HepG2 (cell line): ENCODE measurements around the gene COL9A3. TPM values are rescaled to one million over a fixed set of nuclear protein-coding genes. Genes with fewer than 3 reads are reported as not detected.

Source experiments
- KIAA2018 ChIP-seq: sonication (generic); formaldehyde crosslinking; IDR thresholded peaks from 2 replicates; pipeline ENCODE4 v1.5.0; 2020; ENCODE audit warnings: mild to moderate bottlenecking, missing genetic modification reagents, borderline replicate concordance
- MXD1 ChIP-seq: sonication (generic); formaldehyde crosslinking; IDR thresholded peaks from 2 replicates; pipeline ENCODE4 v1.4.0; 2020; ENCODE audit warnings: mild to moderate bottlenecking, missing genetic modification reagents
- SP1 ChIP-seq, 2 experiments: fragments of 450-650 bp in 1 of 2; sonication (generic) in 1 of 2; formaldehyde crosslinking in 1 of 2; IDR thresholded peaks; 2 replicates each; pipeline versions ENCODE4 v1.4.0 to v1.6.1; 2016 to 2020; ENCODE audit warnings: missing genetic modification reagents in 1 of 2
- TBL1XR1 ChIP-seq: fragments of 150-350 bp; IDR thresholded peaks from 2 replicates; pipeline ENCODE4 v1.6.1; 2014; ENCODE audit warnings: borderline replicate concordance, low read length; ENCODE audit not compliant: partially characterized antibody
- ZBED4 ChIP-seq: sonication (generic); formaldehyde crosslinking; IDR thresholded peaks from 2 replicates; pipeline ENCODE4 v1.4.0; 2020; ENCODE audit warnings: missing genetic modification reagents, borderline replicate concordance
- ZNF276 ChIP-seq: sonication (generic); formaldehyde crosslinking; IDR thresholded peaks from 2 replicates; pipeline ENCODE4 v1.4.0; 2020; ENCODE audit warnings: mild to moderate bottlenecking, low read depth, missing genetic modification reagents
- ZNF605 ChIP-seq: sonication (generic); formaldehyde crosslinking; IDR thresholded peaks from 2 replicates; pipeline ENCODE4 v1.8.0; 2022; ENCODE audit warnings: mild to moderate bottlenecking, missing genetic modification reagents
- ZNF713 ChIP-seq: sonication (generic); formaldehyde crosslinking; IDR thresholded peaks from 2 replicates; pipeline ENCODE4 v1.4.0; 2020; ENCODE audit warnings: mild to moderate bottlenecking, missing genetic modification reagents
- ZNF766 ChIP-seq: sonication (generic); formaldehyde crosslinking; IDR thresholded peaks from 2 replicates; pipeline ENCODE4 v1.5.0; 2020; ENCODE audit warnings: missing genetic modification reagents, borderline replicate concordance
- ZSCAN29 ChIP-seq: sonication (generic); formaldehyde crosslinking; conservative IDR thresholded peaks from 2 replicates; pipeline ENCODE4 v1.4.0; 2020; ENCODE audit warnings: mild to moderate bottlenecking, missing genetic modification reagents
- polyA plus RNA-seq, 8 experiments: library from polyadenylated mRNA; depleted of rRNA in 3 of 8; stranded (reverse) in 7 of 8; unstranded in 1 of 8; fragments of >200 nt; fragmentation: Illumina TruSeq in 4 of 8; extraction: Trizol in 4 of 8; gene quantifications; 2 replicates each; pipeline versions ENCODE4 v1.2.1 to v1.2.3, GENCODE V29; 2011 to 2016; ENCODE audit warnings: low read depth in 4 of 8, missing spikeins in 1 of 8, mixed read lengths in 1 of 8; ENCODE audit not compliant: insufficient read depth in 1 of 8
- total RNA-seq, 5 experiments: library from RNA; depleted of rRNA; stranded (reverse); fragments of >200 nt; fragmentation: Illumina TruSeq; extraction: Trizol; gene quantifications; 2 replicates each; pipeline ENCODE4 v1.2.3, GENCODE V29; 2016; ENCODE audit warnings: low read depth in 1 of 5

Gene COL9A3
- total and polyA plus RNA-seq, 2 of the 13 experiments (the other 11 are each of a cell fraction or from before 2014, with no cell fraction given), result 155 to 204 TPM

GRCh38 chr20:62822788-62823651 lies 6.2 kb downstream of the COL9A3 start (continued):
- TF ChIP-seq ZSCAN29 (CRISPR knock-in tag) (peak; percentile 91), TBL1XR1 (peak; percentile 49), KIAA2018 (no peak), ZNF276 (peak; percentile 23; the same call in 1 of the 2 replicates), ZNF713 (CRISPR knock-in tag) (no peak), ZNF766 (CRISPR knock-in tag) (no peak), MXD1 (CRISPR knock-in tag) (0 out of 2 replicates have a peak, but pooled peaks have one; percentile 3), ZBED4 (peak; percentile 94), SP1 (IDR thresholded peaks at IDR 0.05) (no peak), SP1 (CRISPR knock-in tag; IDR thresholded peaks at IDR 0.05) (peak; percentile 63; the same call in 1 of the 2 replicates), ZNF605 (CRISPR knock-in tag) (peak; percentile 92)
